ENCODE data around the gene EGFR. TPM values are rescaled to one million over a fixed set of nuclear protein-coding genes. Genes with fewer than 3 reads are reported as not detected.

The EGFR gene
- total and polyA plus RNA-seq, 11 donors, result 2.3 to 29.6 (median 7.0) TPM

DNA sequence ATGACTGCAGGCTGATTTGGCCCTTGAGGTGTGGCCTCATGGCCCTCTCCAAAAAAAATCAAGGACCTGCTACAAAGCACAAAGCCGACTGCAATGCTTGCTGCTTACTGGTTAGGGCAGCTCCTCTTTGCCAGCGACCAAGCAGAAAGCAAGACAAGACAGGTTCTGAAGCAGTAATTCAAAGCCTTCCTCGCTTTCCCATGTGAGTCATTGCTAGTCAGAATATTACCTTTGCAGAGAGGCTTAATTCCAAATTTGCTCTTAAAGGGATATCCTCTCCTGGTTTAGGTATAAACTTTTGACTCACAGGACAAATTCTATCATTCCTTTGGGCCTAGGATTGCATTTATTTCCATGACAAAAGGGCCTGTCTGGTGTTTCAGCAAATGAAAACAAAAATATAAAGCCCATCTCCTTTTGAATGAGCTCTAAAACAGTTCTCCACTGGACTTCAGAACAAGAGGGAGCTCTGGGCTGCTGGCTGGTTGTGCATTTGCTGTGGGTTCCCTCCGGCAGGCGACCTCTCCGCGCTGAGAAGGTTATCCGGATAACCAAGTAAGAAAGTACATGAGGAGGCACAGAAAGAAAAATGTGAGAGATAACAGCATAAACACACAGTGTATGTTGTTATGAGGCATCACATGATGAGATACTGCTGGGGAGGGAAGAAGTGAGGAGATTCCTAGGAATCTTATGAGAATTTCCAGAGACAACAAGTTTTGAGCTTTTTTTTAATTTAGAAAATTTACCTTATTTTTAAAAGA is 90.8 kb downstream of the EGFR start:
- DNase-seq (no peak), ATAC-seq (peak in 1 of 4 donors; percentile 29)
- Histone ChIP-seq H3K9me3 (no peaks in the 10 kb centered on the region), H3K27ac (no peak overlapping the region), H3K27me3 (no peaks in the 10 kb centered on the region), H3K4me3 (no peak overlapping the region), H3K36me3 (no peaks in the 10 kb centered on the region), H3K4me1 (peaks cover 0 to 19% (median 0%) of the 10 kb centered on the region in 12 donors)
- TF ChIP-seq POLR2A (IDR thresholded peaks at IDR 0.05), result no peak
- TF ChIP-seq, protein P1, sequence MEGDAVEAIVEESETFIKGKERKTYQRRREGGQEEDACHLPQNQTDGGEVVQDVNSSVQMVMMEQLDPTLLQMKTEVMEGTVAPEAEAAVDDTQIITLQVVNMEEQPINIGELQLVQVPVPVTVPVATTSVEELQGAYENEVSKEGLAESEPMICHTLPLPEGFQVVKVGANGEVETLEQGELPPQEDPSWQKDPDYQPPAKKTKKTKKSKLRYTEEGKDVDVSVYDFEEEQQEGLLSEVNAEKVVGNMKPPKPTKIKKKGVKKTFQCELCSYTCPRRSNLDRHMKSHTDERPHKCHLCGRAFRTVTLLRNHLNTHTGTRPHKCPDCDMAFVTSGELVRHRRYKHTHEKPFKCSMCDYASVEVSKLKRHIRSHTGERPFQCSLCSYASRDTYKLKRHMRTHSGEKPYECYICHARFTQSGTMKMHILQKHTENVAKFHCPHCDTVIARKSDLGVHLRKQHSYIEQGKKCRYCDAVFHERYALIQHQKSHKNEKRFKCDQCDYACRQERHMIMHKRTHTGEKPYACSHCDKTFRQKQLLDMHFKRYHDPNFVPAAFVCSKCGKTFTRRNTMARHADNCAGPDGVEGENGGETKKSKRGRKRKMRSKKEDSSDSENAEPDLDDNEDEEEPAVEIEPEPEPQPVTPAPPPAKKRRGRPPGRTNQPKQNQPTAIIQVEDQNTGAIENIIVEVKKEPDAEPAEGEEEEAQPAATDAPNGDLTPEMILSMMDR (IDR thresholded peaks at IDR 0.05), result no peak
- intact Hi-C loops (cut with DNase I), result no loop called here
- WGBS, 4 donors, result 76 to 86% (median 82%) methylated on average over 8 of the region's 8 CpGs

DNA sequence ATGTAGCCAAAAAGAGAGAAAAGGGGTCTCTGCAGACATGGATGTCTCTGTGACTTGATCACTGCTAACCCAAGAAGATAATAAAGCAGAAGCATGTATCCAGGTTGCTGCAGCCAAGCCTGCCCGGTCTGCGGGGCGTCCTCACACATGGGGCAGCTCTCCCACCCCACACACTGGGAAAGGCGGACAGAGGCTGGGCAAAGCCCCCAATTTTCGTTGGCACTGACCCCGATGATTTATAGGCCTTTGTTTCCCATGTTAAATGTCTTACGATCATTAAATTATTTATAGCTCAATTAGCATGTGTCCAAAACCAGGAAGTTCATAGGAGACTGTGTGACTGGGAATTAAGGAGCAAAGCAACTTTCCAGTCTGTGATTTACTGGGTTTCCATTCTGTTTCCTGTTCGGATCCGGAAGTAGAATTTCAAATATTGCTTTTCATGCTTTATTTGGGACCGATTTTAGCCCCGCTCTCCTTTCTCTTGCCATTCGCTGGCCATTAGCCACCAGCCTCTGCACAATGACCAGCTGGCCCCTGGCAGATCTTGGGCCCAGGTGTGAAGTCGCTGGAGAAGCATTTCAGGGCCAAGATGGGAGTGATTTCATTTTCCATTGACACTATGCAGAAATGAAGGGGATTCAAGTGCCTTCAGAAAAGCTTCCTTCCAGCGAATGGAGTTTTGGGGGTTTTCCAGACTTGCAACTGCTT is 91.6 kb downstream of the EGFR start:
- Histone ChIP-seq H3K27me3 (no peaks in the 10 kb centered on the region), H3K27ac (peak overlapping the region in 5 of 12 donors; percentile 1 to 38 (median 13)), H3K4me3 (peak overlapping the region in 1 of 12 donors; percentile 20), H3K36me3 (no peaks in the 10 kb centered on the region), H3K9me3 (no peaks in the 10 kb centered on the region), H3K4me1 (peaks cover 0 to 15% (median 0%) of the 10 kb centered on the region in 12 donors)
- no peak for ATAC-seq
- intact Hi-C loops (cut with DNase I), result no loop called here
- WGBS, 4 donors, result 79 to 83% (median 83%) methylated on average over 14 of the region's 14 CpGs
- TF ChIP-seq POLR2A (IDR thresholded peaks at IDR 0.05), result no peak
- TF ChIP-seq, protein P1 (IDR thresholded peaks at IDR 0.05), result no peak
- DNase-seq, result no peak

DNA sequence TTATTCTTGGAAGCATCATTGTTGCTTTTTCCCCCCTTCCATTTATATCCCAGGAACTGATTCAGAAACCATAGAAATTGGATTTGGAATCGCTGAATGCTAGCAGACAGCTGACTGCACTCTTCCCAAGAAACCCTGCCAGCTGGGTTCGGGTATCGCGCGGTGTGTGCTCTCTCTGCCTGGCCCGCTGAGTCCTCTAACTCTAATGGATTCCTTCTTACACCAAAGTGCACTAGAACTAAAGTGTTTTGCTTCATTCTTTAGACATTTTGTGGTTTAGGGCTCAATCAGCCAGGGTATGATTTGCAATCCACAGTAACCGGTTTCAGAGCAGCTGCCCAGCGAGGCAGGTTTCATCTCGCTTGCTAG is 92.2 kb downstream of the EGFR start:
- H3K27me3 ChIP-seq, result no peaks in the 10 kb centered on the region
- DNase-seq, result no peak
- peak overlapping the region in 1 of 12 donors; percentile 20 for H3K4me3 ChIP-seq
- TF ChIP-seq POLR2A (IDR thresholded peaks at IDR 0.05), result no peak
- TF ChIP-seq, protein P1 (IDR thresholded peaks at IDR 0.05), result no peak
- H3K9me3 ChIP-seq, result no peaks in the 10 kb centered on the region
- intact Hi-C loops (cut with DNase I), result no loop called here
- peak overlapping the region in 5 of 12 donors; percentile 1 to 38 (median 17) for H3K27ac ChIP-seq
- H3K4me1 ChIP-seq, result peaks cover 0 to 13% (median 0%) of the 10 kb centered on the region in 12 donors
- no peaks in the 10 kb centered on the region for H3K36me3 ChIP-seq
- 84 to 92% (median 88%) methylated on average over 9 of the region's 9 CpGs for WGBS, 4 donors
- ATAC-seq, result peak in 1 of 4 donors; percentile 50

DNA sequence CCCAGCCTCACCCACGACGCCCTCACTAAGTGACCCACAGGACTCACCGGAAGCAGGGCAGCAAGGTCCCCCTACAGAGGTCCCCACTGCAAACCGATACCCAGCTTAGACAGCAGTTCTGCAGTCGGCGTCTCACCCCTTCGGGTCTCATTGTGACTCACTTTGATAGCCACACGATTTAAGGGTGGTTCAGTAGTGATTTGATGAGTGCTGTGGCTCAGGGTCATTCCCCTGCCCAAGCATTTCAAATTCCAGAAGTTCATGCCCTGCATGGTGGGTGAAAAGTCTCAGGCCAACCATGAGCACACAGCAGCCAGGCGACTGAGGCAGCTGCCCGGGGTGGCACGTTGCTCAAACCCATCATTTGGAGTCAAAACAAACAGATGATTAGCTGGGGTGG is 93.2 kb downstream of the EGFR start:
- no peaks in the 10 kb centered on the region for H3K27me3 ChIP-seq
- intact Hi-C loops (cut with DNase I), result no loop called here
- no peaks in the 10 kb centered on the region for H3K9me3 ChIP-seq
- DNase-seq (no peak), ATAC-seq (no peak)
- no peaks in the 10 kb centered on the region for H3K36me3 ChIP-seq
- TF ChIP-seq POLR2A (IDR thresholded peaks at IDR 0.05), result no peak
- TF ChIP-seq, protein P1 (IDR thresholded peaks at IDR 0.05), result no peak
- WGBS, 4 donors, result 86 to 97% (median 94%) methylated on average over 9 to 11 of the region's 11 CpGs
- H3K27ac ChIP-seq, result no peak overlapping the region
- no peak overlapping the region for H3K4me3 ChIP-seq
- H3K4me1 ChIP-seq, result peaks cover 0 to 9% (median 0%) of the 10 kb centered on the region in 12 donors

Measured in heart left ventricle (tissue), 16 donors.